Activated naive CD4-positive, alpha-beta T cell treated with anti-CD3 and anti-CD28 coated beads for 36 hours (primary cell): ENCODE results near the gene ITGB5. TPM values are rescaled to one million over a fixed set of nuclear protein-coding genes. Genes with fewer than 3 reads are reported as not detected.
"Not testable (repeated sequence)": the region's sequence is repeated elsewhere in the genome, so short reads cannot be mapped to it uniquely, and the experiment has no call there.

Source experiments
- CTCF ChIA-PET: fragments of 350-600 bp; sonication (Branson Sonifier 250); formaldehyde crosslinking; loops from one replicate; lab custom pipeline; 2021; ENCODE audit warnings: antibody characterized with exemption; lab: Charles Lee
- DNase-seq: peaks from one replicate; pipeline ENCODE4 v3.0.0-alpha.2; 2020
- H3K27ac Mint-ChIP-seq: one replicate; pipeline ENCODE4 v1.8.0; 2021; ENCODE audit warnings: mild to moderate bottlenecking, mixed read lengths
- H3K27me3 Mint-ChIP-seq: one replicate; pipeline ENCODE4 v1.8.0; 2021; ENCODE audit warnings: low read depth, mixed read lengths
- H3K36me3 Mint-ChIP-seq: one replicate; pipeline ENCODE4 v1.8.0; 2021; ENCODE audit warnings: low read depth, mixed read lengths
- H3K4me1 Mint-ChIP-seq: one replicate; pipeline ENCODE4 v1.8.0; 2021; ENCODE audit warnings: low read depth, mixed read lengths
- H3K4me3 Mint-ChIP-seq: one replicate; pipeline ENCODE4 v1.8.0; 2021; ENCODE audit warnings: mild to moderate bottlenecking, moderate library complexity, mixed read lengths
- H3K9me3 Mint-ChIP-seq: one replicate; pipeline ENCODE4 v1.8.0; 2021; ENCODE audit warnings: mixed read lengths
- intact Hi-C: fragments of 100-400 bp; cut with micrococcal nuclease; formaldehyde crosslinking; loops from one replicate; pipeline ENCODE4 v1.15.1; 2023
- total RNA-seq, 2 experiments: library from RNA; stranded (reverse); gene quantifications; one replicate each; pipeline ENCODE4 v1.2.3, GENCODE V29; 2021

ITGB5 gene
- total RNA-seq, 2 experiments from 2014 or later = 0.31 to 0.59 TPM

DNA sequence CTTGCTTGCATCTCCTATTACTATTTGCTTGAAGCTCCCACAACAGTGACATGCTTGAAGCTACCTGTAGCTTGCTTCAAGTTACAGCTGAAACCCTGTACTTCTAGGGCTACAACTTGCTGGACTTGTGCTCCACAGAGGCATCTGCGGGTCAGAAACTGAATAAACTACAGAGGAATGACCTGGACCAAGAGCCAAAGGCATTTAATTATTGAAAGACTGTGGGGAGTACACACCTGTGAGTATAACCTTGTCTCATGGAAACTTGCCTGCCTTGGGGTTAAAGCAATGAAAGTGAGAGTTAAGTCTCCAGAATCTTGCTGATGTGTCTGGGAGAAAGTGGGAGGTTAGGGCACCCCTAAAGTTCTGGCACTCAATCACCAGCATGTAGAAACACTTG lies 87.1 kb downstream of the ITGB5 start:
- Mint-ChIP-seq H3K4me1 (no peaks in the 10 kb centered on the region), H3K36me3 (no peaks in the 10 kb centered on the region), H3K9me3 (no peaks in the 10 kb centered on the region), H3K27ac (no peak overlapping the region), H3K27me3 (no peaks in the 10 kb centered on the region), H3K4me3 (no peak overlapping the region)
- CTCF ChIA-PET = no interaction called here
- intact Hi-C loops = no loop called here
- DNase-seq = no peak

DNA sequence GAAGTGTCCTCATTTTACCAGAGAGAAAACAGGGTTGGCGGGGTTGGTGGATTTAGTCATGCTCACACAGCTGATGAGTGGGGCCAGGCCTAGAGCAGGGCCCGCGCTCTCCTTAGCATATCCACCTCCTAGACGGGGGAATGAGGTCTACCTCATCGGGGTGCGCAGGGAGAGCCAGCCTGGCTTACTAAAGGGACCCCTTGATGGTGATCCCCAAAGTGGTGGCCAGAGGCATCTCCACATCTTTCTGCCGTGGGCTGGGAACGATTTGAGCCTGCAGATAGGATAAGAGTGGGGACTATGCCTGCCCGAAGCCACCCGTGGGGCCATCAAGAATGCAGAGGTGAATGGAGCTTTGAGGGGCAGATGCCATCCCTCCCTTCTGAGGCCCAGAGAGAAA lies 87.5 kb downstream of the ITGB5 start:
- intact Hi-C loops = no loop called here
- CTCF ChIA-PET = interaction anchor here (1.2 kb wide), 1 partner anchor 13 kb away, joined by 3 read pairs; no protein-coding TSS in a partner anchor
- H3K4me1 Mint-ChIP-seq = no peaks in the 10 kb centered on the region
- no peaks in the 10 kb centered on the region for H3K9me3 Mint-ChIP-seq
- H3K27ac Mint-ChIP-seq = no peak overlapping the region
- no peak overlapping the region for H3K4me3 Mint-ChIP-seq
- DNase-seq = no peak
- no peaks in the 10 kb centered on the region for H3K36me3 Mint-ChIP-seq
- H3K27me3 Mint-ChIP-seq = no peaks in the 10 kb centered on the region

DNA sequence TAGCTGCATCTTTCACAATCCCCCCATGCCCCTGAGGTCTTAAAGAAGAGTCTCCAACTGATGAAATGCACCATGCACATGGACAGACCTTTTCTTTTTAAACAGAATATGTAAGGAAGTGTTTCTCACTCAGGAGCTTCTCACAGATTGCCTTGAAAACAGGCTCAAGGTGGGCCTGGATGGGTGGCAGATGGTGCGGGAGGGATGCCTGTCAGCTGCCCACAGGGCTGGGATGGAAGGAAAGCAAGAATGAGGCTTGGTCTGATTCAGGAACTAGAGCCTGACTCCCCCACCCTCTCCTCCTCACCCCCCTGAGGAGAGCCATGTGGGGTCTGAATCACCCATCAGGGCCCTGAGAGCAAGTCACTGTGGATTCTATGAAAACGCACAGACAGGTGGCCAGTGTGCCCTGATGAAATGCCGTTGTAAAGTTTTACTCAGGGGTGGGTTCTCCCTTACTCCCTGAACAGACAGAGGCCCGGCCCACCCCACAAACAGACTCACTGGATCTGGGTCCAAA lies 89.7 kb downstream of the ITGB5 start:
- CTCF ChIA-PET = no interaction called here
- H3K4me3 Mint-ChIP-seq = no peak overlapping the region
- no peaks in the 10 kb centered on the region for H3K4me1 Mint-ChIP-seq
- H3K27ac Mint-ChIP-seq = no peak overlapping the region
- H3K9me3 Mint-ChIP-seq = no peaks in the 10 kb centered on the region
- H3K27me3 Mint-ChIP-seq = no peaks in the 10 kb centered on the region
- no peaks in the 10 kb centered on the region for H3K36me3 Mint-ChIP-seq
- intact Hi-C loops = no loop called here
- no peak for DNase-seq

GRCh38 chr3:124796477-124796876 lies 90.7 kb downstream of the ITGB5 start:
- CTCF ChIA-PET = no interaction called here
- Mint-ChIP-seq H3K4me3 (no peak overlapping the region), H3K9me3 (no peaks in the 10 kb centered on the region), H3K27me3 (no peaks in the 10 kb centered on the region), H3K36me3 (no peaks in the 10 kb centered on the region), H3K4me1 (no peaks in the 10 kb centered on the region), H3K27ac (no peak overlapping the region)
- intact Hi-C loops = no loop called here
- no peak for DNase-seq

- intact Hi-C loops = no loop called here
- no peak overlapping the region for H3K27ac Mint-ChIP-seq
Observed at GRCh38 chr3:124793054-124793739, 94.0 kb downstream of the ITGB5 start.

DNA sequence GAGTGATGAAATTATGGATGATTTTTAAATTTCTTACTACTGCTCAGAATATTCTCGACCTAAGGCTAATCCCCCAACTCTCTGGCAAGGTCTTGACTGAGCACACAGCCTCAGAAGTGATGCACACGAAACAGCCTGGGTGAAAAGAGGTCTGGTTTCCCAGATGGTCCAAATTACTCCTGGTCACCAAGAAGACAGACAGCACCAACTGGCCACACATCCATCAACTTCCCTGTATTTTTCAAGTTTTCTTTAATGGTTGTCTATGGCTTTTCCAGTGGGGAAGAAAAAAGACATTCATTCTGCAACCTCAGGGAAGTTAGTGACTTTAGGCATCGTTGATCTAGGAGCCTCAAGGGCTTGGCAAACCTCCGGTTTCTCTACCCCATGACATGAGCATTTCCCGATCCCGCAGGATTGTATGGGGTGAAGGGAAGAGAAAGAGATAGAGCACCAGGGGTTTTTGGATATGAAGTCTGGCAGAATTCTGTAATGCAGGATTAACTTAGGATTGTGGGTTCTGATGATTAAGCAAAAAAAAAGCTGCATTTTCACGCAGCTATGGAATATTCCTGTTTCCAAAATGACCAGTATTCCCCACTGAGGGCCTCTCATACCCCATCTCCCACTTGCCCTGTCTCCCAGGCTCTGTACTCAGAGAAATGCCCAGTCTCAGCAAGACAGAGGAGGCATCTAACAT lies 94.7 kb downstream of the ITGB5 start:
- CTCF ChIA-PET = interaction anchor here (0.5 to 1.7 kb wide), 2 partner anchors 32 to 478 kb away, joined by 3 to 6 read pairs; no protein-coding TSS in a partner anchor
- Mint-ChIP-seq H3K36me3 (no peaks in the 10 kb centered on the region), H3K27ac (no peak overlapping the region), H3K4me3 (no peak overlapping the region), H3K27me3 (no peaks in the 10 kb centered on the region), H3K9me3 (no peaks in the 10 kb centered on the region), H3K4me1 (no peaks in the 10 kb centered on the region)
- DNase-seq = no peak
- intact Hi-C loops = no loop called here

More at GRCh38 chr3:124793054-124793739, 94.0 kb downstream of the ITGB5 start:
- no peak for DNase-seq
- CTCF ChIA-PET = interaction anchor here (0.5 to 0.6 kb wide), 2 partner anchors 33 to 477 kb away, joined by 3 read pairs; no protein-coding TSS in a partner anchor
- H3K36me3 Mint-ChIP-seq = no peaks in the 10 kb centered on the region
- H3K9me3 Mint-ChIP-seq = no peaks in the 10 kb centered on the region
- no peaks in the 10 kb centered on the region for H3K27me3 Mint-ChIP-seq
- H3K4me1 Mint-ChIP-seq = no peaks in the 10 kb centered on the region
- no peak overlapping the region for H3K4me3 Mint-ChIP-seq

DNA sequence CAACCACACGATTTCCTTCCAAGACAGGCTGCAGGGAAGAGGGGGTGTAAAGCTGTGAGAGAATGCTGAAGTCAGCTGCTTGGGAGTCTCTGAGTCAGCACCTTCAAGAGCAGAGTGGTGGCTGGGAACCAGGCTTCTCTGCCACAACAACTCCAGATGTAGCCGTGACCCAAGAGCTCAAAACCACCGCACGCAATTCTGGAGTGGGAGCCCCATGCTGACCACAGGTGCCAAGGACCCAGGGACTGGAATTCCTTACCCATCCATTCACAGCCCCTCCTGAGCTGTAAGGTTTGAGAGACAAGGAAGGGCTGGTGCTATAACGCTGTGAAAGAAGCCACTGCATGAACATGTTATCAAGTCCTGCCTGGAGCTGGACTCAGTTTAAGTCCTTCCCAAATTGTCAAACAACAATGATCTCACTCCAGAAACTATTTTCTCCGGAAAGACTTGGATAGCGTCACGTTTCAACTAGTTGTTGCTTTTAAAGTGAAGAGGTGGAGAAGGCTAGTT lies 95.5 kb downstream of the ITGB5 start:
- no peak for DNase-seq
- intact Hi-C loops = no loop called here
- CTCF ChIA-PET = interaction anchor here (1.7 kb wide), 1 partner anchor 31 kb away, joined by 6 read pairs; no protein-coding TSS in a partner anchor
- no peaks in the 10 kb centered on the region for H3K9me3 Mint-ChIP-seq
- H3K27me3 Mint-ChIP-seq = no peaks in the 10 kb centered on the region
- H3K36me3 Mint-ChIP-seq = no peaks in the 10 kb centered on the region
- H3K4me3 Mint-ChIP-seq = no peak overlapping the region
- no peak overlapping the region for H3K27ac Mint-ChIP-seq
- no peaks in the 10 kb centered on the region for H3K4me1 Mint-ChIP-seq

GRCh38 chr3:124791142-124791541 lies 96.0 kb downstream of the ITGB5 start:
- Mint-ChIP-seq H3K4me1 (no peaks in the 10 kb centered on the region), H3K9me3 (no peaks in the 10 kb centered on the region), H3K36me3 (no peaks in the 10 kb centered on the region), H3K27me3 (no peaks in the 10 kb centered on the region), H3K27ac (no peak overlapping the region), H3K4me3 (no peak overlapping the region)
- intact Hi-C loops = no loop called here
- CTCF ChIA-PET = interaction anchor here (1.7 kb wide), 1 partner anchor 30 kb away, joined by 6 read pairs; no protein-coding TSS in a partner anchor
- DNase-seq = no peak

- H3K27ac Mint-ChIP-seq, intact Hi-C loops, DNase-seq, H3K9me3 Mint-ChIP-seq, H3K4me3 Mint-ChIP-seq, H3K27me3 Mint-ChIP-seq, H3K4me1 Mint-ChIP-seq, H3K36me3 Mint-ChIP-seq, CTCF ChIA-PET: not testable (repeated sequence)
Observed at GRCh38 chr3:124789103-124789502, 98.1 kb downstream of the ITGB5 start.

- CTCF ChIA-PET = interaction anchor here (2.9 kb wide), 1 partner anchor 113 kb away, joined by 18 read pairs; no protein-coding TSS in a partner anchor
- Mint-ChIP-seq H3K27me3 (no peaks in the 10 kb centered on the region), H3K4me3 (no peak overlapping the region), H3K4me1 (no peaks in the 10 kb centered on the region), H3K9me3 (no peaks in the 10 kb centered on the region), H3K36me3 (no peaks in the 10 kb centered on the region), H3K27ac (no peak overlapping the region)
- intact Hi-C loops = no loop called here
- DNase-seq = no peak
Observed at GRCh38 chr3:124788254-124788745, 98.9 kb downstream of the ITGB5 start.

- intact Hi-C loops = no loop called here
- no peaks in the 10 kb centered on the region for H3K9me3 Mint-ChIP-seq
- no peak for DNase-seq
Observed at GRCh38 chr3:124787476-124788195, 99.5 kb downstream of the ITGB5 start.

More at GRCh38 chr3:124787476-124788195, 99.5 kb downstream of the ITGB5 start:
- H3K27me3 Mint-ChIP-seq = no peaks in the 10 kb centered on the region
- no peaks in the 10 kb centered on the region for H3K4me1 Mint-ChIP-seq
- CTCF ChIA-PET = interaction anchor here (0.7 to 2.9 kb wide), 6 partner anchors 10 to 119 kb away, joined by 3 to 18 read pairs (median 4); no protein-coding TSS in a partner anchor
- no peak overlapping the region for H3K4me3 Mint-ChIP-seq
- H3K27ac Mint-ChIP-seq = no peak overlapping the region
- H3K36me3 Mint-ChIP-seq = no peaks in the 10 kb centered on the region
